ENCODE data around the gene NUP210. TPM values are rescaled to one million over a fixed set of nuclear protein-coding genes. Genes with fewer than 3 reads are reported as not detected.

The NUP210 gene
- total RNA-seq, 3 donors from 2014 or later (not counting 1 experiment from before 2014, with no cell fraction given) = 156 to 194 (median 179) TPM

DNA sequence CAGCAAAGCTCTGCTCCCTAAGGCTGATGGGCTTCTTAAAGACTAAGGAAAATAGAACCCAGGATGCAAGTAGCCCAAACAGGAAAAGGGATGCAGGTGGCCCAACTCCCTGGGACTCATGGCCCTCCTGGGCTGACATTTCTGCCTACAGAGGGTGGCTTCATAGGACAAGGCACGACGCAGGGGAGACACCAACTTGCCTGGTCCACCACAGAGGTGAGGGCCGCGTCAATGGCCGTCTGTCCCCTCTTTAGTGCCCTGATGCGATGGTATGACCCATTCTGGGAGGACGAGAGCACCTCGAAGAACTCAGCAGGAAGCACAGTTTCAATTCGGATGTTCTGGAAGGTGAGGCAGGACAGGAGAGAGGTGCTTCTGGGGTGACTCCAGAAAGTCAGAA is 44.0 kb downstream of the NUP210 start:
- Mint-ChIP-seq H3K27me3 (ENCODE audit: low read depth in 2 of 2) (no peaks in the 10 kb centered on the region), H3K36me3 (peaks cover 13% of the 10 kb centered on the region), H3K9me3 (no peaks in the 10 kb centered on the region), H3K4me1 (peaks cover 9 to 16% of the 10 kb centered on the region in 2 donors), H3K4me3 (no peak overlapping the region), H3K27ac (no peak overlapping the region)
- Histone ChIP-seq H3K4me1 (ENCODE audit: control insufficient read depth, insufficient read depth, low read length) (no peaks in the 10 kb centered on the region), H3K9me3 (ENCODE audit: control insufficient read depth, insufficient read depth, low read length) (no peaks in the 10 kb centered on the region), H3K27ac (ENCODE audit: low read length) (no peak overlapping the region), H3K36me3 (ENCODE audit: control insufficient read depth, insufficient read depth, low read length) (peaks cover 92% of the 10 kb centered on the region), H3K4me3 (ENCODE audit: low read length) (no peak overlapping the region), H3K27me3 (ENCODE audit: control insufficient read depth, insufficient read depth, low read length) (no peaks in the 10 kb centered on the region)
- TF ChIP-seq, protein P1, sequence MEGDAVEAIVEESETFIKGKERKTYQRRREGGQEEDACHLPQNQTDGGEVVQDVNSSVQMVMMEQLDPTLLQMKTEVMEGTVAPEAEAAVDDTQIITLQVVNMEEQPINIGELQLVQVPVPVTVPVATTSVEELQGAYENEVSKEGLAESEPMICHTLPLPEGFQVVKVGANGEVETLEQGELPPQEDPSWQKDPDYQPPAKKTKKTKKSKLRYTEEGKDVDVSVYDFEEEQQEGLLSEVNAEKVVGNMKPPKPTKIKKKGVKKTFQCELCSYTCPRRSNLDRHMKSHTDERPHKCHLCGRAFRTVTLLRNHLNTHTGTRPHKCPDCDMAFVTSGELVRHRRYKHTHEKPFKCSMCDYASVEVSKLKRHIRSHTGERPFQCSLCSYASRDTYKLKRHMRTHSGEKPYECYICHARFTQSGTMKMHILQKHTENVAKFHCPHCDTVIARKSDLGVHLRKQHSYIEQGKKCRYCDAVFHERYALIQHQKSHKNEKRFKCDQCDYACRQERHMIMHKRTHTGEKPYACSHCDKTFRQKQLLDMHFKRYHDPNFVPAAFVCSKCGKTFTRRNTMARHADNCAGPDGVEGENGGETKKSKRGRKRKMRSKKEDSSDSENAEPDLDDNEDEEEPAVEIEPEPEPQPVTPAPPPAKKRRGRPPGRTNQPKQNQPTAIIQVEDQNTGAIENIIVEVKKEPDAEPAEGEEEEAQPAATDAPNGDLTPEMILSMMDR (IDR thresholded peaks at IDR 0.05) = no peak
- no peak for DNase-seq
- WGBS (ENCODE audit: insufficient coverage) = 97% methylated on average over 9 of the region's 9 CpGs
- ATAC-seq = no peak
- intact Hi-C loops (cut with micrococcal nuclease) = no loop called here

DNA sequence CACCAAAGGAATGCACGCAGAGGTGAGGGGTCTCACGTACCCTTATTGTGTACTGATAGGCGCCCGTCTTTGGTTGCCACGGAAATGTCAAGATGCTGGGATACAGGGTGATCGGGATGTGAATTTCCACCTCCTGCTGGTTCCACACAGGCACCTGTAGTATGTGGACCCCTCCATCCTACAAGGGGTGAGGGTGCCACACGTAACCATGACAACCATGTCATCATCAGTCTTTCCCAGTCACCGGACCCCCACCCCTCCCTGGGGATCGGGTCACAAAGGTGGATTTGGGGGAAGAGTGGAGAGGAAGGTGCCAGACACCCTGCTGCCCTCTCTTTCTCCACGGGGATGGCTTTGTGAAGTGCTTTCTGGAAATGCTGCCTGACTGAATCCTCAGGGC is 44.7 kb downstream of the NUP210 start:
- Histone ChIP-seq H3K9me3 (ENCODE audit: control insufficient read depth, insufficient read depth, low read length) (no peaks in the 10 kb centered on the region), H3K27me3 (ENCODE audit: control insufficient read depth, insufficient read depth, low read length) (no peaks in the 10 kb centered on the region), H3K4me1 (ENCODE audit: control insufficient read depth, insufficient read depth, low read length) (no peaks in the 10 kb centered on the region), H3K27ac (ENCODE audit: low read length) (no peak overlapping the region), H3K4me3 (ENCODE audit: low read length) (no peak overlapping the region), H3K36me3 (ENCODE audit: control insufficient read depth, insufficient read depth, low read length) (peaks cover 92% of the 10 kb centered on the region)
- no peak overlapping the region for H3K27ac Mint-ChIP-seq
- H3K36me3 Mint-ChIP-seq = peaks cover 13% of the 10 kb centered on the region
- peaks cover 9 to 20% of the 10 kb centered on the region in 2 donors for H3K4me1 Mint-ChIP-seq
- no peaks in the 10 kb centered on the region for H3K27me3 Mint-ChIP-seq (ENCODE audit: low read depth in 2 of 2)
- ATAC-seq (no peak), DNase-seq (no peak)
- intact Hi-C loops (cut with micrococcal nuclease) = no loop called here
- no peak overlapping the region for H3K4me3 Mint-ChIP-seq
- WGBS (ENCODE audit: insufficient coverage) = 98% methylated on average over 7 of the region's 10 CpGs
- H3K9me3 Mint-ChIP-seq = no peaks in the 10 kb centered on the region
- TF ChIP-seq, protein P1 (IDR thresholded peaks at IDR 0.05) = no peak

DNA sequence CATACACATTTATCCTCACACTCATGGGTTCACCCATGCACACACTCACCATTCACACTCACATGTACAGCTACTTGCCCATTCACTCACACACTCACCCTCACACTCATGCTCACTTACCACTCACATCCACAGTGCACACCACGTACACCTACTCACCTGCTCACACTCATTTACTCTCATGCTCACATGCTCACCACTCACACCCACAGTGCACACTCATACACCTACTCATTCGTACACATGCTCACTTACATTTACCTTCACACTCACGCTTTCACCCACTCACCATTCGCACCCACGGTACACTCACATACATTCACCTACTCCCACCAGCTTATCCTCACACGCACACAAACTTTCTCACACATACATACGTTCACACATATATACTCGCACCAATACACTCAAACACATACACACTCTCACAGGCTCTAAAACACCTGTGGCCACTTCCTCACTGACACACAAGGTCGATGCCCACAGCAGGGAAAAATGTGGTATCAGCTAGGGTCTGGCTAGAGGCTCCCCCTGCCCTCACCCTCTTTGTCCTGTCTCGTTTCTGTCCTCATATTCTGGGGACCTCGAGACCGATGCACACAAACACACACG is 46.0 kb downstream of the NUP210 start:
- ATAC-seq (peak in 1 of 3 donors; percentile 33), DNase-seq (no peak)
- H3K27me3 ChIP-seq (ENCODE audit: control insufficient read depth, insufficient read depth, low read length) = no peaks in the 10 kb centered on the region
- WGBS (ENCODE audit: insufficient coverage) = 89% methylated on average over 13 of the region's 13 CpGs
- Mint-ChIP-seq H3K27ac (no peak overlapping the region), H3K4me1 (peaks cover 9 to 20% of the 10 kb centered on the region in 2 donors), H3K9me3 (no peaks in the 10 kb centered on the region), H3K36me3 (peaks cover 11% of the 10 kb centered on the region), H3K27me3 (ENCODE audit: low read depth in 2 of 2) (no peaks in the 10 kb centered on the region), H3K4me3 (no peak overlapping the region)
- TF ChIP-seq, protein P1 (IDR thresholded peaks at IDR 0.05) = no peak
- H3K9me3 ChIP-seq (ENCODE audit: control insufficient read depth, insufficient read depth, low read length) = no peaks in the 10 kb centered on the region
- H3K4me1 ChIP-seq (ENCODE audit: control insufficient read depth, insufficient read depth, low read length) = no peaks in the 10 kb centered on the region
- peaks cover 95% of the 10 kb centered on the region for H3K36me3 ChIP-seq (ENCODE audit: control insufficient read depth, insufficient read depth, low read length)
- no peak overlapping the region for H3K4me3 ChIP-seq (ENCODE audit: low read length)
- intact Hi-C loops (cut with micrococcal nuclease) = no loop called here
- H3K27ac ChIP-seq (ENCODE audit: low read length) = no peak overlapping the region

DNA sequence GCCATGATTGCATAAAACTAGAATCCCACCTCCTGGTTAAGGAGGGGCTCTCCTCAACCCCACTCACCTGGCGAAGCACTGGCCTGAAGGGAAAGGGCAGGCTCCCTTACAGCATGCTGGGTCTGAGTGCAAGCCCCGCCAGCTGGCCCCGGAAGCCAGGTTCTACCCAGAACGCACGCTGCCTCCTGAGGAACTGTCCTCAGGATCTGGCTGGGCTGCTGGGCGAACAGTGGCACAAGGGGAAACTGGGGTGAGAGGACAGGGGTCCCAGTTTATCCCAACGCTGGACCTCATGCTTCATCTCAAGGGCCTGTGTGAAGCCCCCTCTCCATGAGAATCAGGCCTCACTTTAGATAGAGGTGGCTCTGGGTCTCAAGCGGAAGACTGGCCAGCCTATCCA is 47.5 kb downstream of the NUP210 start:
- no peak for ATAC-seq
- Histone ChIP-seq H3K4me1 (ENCODE audit: control insufficient read depth, insufficient read depth, low read length) (no peaks in the 10 kb centered on the region), H3K27ac (ENCODE audit: low read length) (no peak overlapping the region), H3K4me3 (ENCODE audit: low read length) (no peak overlapping the region), H3K36me3 (ENCODE audit: control insufficient read depth, insufficient read depth, low read length) (peaks cover 93% of the 10 kb centered on the region), H3K27me3 (ENCODE audit: control insufficient read depth, insufficient read depth, low read length) (no peaks in the 10 kb centered on the region), H3K9me3 (ENCODE audit: control insufficient read depth, insufficient read depth, low read length) (no peaks in the 10 kb centered on the region)
- 98% methylated on average over 8 of the region's 8 CpGs for WGBS (ENCODE audit: insufficient coverage)
- Mint-ChIP-seq H3K27ac (peak overlapping the region in 1 of 2 donors; percentile 72), H3K9me3 (no peaks in the 10 kb centered on the region), H3K36me3 (no peaks in the 10 kb centered on the region), H3K4me3 (no peak overlapping the region), H3K27me3 (ENCODE audit: low read depth in 2 of 2) (no peaks in the 10 kb centered on the region), H3K4me1 (peaks cover 0 to 10% of the 10 kb centered on the region in 2 donors)
- no peak for DNase-seq
- TF ChIP-seq, protein P1 (IDR thresholded peaks at IDR 0.05) = no peak
- intact Hi-C loops (cut with micrococcal nuclease) = no loop called here

All from natural killer cell (primary cell).